WTC11 (cell line): ENCODE measurements around the gene BBOF1.
"Not testable (repeated sequence)": the region's sequence is repeated elsewhere in the genome, so short reads cannot be mapped to it uniquely, and the experiment has no call there.

Experiments
- ELF4 ChIP-seq: sonication (generic); formaldehyde crosslinking; IDR thresholded peaks from 2 replicates; pipeline ENCODE4 v1.8.1; 2022; ENCODE audit warnings: low read depth, mild to moderate bottlenecking, moderate library complexity, missing genetic modification reagents
- ETV6 ChIP-seq: sonication (generic); formaldehyde crosslinking; IDR thresholded peaks from 2 replicates; pipeline ENCODE4 v1.8.1; 2022; ENCODE audit warnings: mild to moderate bottlenecking, missing genetic modification reagents
- NFYB ChIP-seq: sonication (generic); formaldehyde crosslinking; conservative IDR thresholded peaks from 2 replicates; pipeline ENCODE4 v1.8.0; 2022; ENCODE audit warnings: low read depth, missing genetic modification reagents
- SMAD4 ChIP-seq: sonication (generic); formaldehyde crosslinking; IDR thresholded peaks from 2 replicates; pipeline ENCODE4 v1.8.0; 2022; ENCODE audit warnings: mild to moderate bottlenecking, missing genetic modification reagents
- TF ChIP-seq, protein P1 (sequence below): fragments of 200-600 bp; IDR thresholded peaks from 2 replicates; pipeline ENCODE4 v1.8.0; 2022; ENCODE audit warnings: antibody characterized with exemption
- TF ChIP-seq, protein P2 (sequence below): sonication (generic); formaldehyde crosslinking; IDR thresholded peaks from 2 replicates; pipeline ENCODE4 v1.8.1; 2022; ENCODE audit warnings: low read depth, missing genetic modification reagents, borderline replicate concordance
- TF ChIP-seq, protein P3 (sequence below): sonication (generic); formaldehyde crosslinking; conservative IDR thresholded peaks from 2 replicates; pipeline ENCODE4 v1.8.1; 2022; ENCODE audit warnings: mild to moderate bottlenecking, missing genetic modification reagents
- TF ChIP-seq, protein P4 (sequence below): sonication (generic); formaldehyde crosslinking; IDR thresholded peaks from 2 replicates; pipeline ENCODE4 v1.8.0; 2023; ENCODE audit warnings: missing genetic modification reagents, mild to moderate bottlenecking, borderline replicate concordance
- TF ChIP-seq, protein P5 (sequence below): fragments of 250-450 bp; sonication (Bioruptor Pico); IDR thresholded peaks from 2 replicates; pipeline ENCODE4 v1.9.0; 2021; ENCODE audit warnings: mild to moderate bottlenecking
- TF ChIP-seq, protein P6 (sequence below): sonication (generic); formaldehyde crosslinking; IDR thresholded peaks from 2 replicates; pipeline ENCODE4 v1.8.0; 2023; ENCODE audit warnings: missing genetic modification reagents

DNA sequence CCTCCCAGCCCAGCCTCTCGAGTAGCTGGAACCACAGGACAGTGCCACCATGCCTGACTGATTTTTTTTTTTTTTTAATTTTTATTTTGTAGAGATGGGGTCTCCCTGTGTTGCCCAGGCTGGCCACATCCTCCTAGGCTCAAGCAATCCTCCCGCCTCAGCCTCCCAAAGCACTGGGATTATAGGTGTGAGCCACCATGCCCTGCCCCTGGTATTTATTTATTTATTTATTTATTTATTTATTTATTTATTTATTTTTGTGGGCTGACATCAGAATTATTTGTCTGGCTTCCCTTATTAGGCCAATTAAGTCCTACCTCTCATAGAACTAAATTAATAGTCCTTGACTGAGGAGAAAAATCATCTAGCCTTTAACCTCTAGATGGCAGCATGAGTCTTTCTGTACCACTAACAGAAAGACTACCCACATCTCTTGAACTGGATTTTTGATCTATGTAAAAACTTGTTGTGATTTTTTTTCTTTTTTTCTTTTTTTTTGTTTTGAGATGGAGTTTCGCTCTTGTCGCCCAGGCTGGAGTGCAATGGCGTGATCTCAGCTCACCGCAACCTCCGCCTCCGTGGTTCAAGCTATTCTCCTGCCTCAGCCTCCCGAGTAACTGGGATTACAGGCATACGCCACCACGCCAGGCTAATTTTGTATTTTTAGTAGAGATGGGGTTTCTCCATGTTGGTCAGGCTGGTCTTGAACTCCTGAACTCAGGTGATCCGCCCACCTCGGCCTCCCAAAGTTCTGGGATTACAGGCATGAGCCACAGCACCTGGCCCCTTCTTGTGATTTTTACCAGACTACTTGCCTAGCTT lies 92.5 kb downstream of the BBOF1 start:
- TF ChIP-seq, protein P1, sequence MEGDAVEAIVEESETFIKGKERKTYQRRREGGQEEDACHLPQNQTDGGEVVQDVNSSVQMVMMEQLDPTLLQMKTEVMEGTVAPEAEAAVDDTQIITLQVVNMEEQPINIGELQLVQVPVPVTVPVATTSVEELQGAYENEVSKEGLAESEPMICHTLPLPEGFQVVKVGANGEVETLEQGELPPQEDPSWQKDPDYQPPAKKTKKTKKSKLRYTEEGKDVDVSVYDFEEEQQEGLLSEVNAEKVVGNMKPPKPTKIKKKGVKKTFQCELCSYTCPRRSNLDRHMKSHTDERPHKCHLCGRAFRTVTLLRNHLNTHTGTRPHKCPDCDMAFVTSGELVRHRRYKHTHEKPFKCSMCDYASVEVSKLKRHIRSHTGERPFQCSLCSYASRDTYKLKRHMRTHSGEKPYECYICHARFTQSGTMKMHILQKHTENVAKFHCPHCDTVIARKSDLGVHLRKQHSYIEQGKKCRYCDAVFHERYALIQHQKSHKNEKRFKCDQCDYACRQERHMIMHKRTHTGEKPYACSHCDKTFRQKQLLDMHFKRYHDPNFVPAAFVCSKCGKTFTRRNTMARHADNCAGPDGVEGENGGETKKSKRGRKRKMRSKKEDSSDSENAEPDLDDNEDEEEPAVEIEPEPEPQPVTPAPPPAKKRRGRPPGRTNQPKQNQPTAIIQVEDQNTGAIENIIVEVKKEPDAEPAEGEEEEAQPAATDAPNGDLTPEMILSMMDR = not testable (repeated sequence)
- not testable (repeated sequence) for TF ChIP-seq ETV6 (CRISPR knock-in tag); ELF4; SMAD4 (CRISPR knock-in tag); NFYB (CRISPR knock-in tag)
- TF ChIP-seq, protein P2, sequence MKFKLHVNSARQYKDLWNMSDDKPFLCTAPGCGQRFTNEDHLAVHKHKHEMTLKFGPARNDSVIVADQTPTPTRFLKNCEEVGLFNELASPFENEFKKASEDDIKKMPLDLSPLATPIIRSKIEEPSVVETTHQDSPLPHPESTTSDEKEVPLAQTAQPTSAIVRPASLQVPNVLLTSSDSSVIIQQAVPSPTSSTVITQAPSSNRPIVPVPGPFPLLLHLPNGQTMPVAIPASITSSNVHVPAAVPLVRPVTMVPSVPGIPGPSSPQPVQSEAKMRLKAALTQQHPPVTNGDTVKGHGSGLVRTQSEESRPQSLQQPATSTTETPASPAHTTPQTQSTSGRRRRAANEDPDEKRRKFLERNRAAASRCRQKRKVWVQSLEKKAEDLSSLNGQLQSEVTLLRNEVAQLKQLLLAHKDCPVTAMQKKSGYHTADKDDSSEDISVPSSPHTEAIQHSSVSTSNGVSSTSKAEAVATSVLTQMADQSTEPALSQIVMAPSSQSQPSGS (CRISPR knock-in tag) = not testable (repeated sequence)
- TF ChIP-seq, protein P3, sequence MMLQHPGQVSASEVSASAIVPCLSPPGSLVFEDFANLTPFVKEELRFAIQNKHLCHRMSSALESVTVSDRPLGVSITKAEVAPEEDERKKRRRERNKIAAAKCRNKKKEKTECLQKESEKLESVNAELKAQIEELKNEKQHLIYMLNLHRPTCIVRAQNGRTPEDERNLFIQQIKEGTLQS = not testable (repeated sequence)
- TF ChIP-seq, protein P4, sequence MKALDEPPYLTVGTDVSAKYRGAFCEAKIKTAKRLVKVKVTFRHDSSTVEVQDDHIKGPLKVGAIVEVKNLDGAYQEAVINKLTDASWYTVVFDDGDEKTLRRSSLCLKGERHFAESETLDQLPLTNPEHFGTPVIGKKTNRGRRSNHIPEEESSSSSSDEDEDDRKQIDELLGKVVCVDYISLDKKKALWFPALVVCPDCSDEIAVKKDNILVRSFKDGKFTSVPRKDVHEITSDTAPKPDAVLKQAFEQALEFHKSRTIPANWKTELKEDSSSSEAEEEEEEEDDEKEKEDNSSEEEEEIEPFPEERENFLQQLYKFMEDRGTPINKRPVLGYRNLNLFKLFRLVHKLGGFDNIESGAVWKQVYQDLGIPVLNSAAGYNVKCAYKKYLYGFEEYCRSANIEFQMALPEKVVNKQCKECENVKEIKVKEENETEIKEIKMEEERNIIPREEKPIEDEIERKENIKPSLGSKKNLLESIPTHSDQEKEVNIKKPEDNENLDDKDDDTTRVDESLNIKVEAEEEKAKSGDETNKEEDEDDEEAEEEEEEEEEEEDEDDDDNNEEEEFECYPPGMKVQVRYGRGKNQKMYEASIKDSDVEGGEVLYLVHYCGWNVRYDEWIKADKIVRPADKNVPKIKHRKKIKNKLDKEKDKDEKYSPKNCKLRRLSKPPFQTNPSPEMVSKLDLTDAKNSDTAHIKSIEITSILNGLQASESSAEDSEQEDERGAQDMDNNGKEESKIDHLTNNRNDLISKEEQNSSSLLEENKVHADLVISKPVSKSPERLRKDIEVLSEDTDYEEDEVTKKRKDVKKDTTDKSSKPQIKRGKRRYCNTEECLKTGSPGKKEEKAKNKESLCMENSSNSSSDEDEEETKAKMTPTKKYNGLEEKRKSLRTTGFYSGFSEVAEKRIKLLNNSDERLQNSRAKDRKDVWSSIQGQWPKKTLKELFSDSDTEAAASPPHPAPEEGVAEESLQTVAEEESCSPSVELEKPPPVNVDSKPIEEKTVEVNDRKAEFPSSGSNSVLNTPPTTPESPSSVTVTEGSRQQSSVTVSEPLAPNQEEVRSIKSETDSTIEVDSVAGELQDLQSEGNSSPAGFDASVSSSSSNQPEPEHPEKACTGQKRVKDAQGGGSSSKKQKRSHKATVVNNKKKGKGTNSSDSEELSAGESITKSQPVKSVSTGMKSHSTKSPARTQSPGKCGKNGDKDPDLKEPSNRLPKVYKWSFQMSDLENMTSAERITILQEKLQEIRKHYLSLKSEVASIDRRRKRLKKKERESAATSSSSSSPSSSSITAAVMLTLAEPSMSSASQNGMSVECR (CRISPR knock-in tag) = not testable (repeated sequence)
- TF ChIP-seq, protein P5, sequence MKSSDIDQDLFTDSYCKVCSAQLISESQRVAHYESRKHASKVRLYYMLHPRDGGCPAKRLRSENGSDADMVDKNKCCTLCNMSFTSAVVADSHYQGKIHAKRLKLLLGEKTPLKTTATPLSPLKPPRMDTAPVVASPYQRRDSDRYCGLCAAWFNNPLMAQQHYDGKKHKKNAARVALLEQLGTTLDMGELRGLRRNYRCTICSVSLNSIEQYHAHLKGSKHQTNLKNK (CRISPR knock-in tag) = not testable (repeated sequence)
- TF ChIP-seq, protein P6, sequence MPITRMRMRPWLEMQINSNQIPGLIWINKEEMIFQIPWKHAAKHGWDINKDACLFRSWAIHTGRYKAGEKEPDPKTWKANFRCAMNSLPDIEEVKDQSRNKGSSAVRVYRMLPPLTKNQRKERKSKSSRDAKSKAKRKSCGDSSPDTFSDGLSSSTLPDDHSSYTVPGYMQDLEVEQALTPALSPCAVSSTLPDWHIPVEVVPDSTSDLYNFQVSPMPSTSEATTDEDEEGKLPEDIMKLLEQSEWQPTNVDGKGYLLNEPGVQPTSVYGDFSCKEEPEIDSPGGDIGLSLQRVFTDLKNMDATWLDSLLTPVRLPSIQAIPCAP (CRISPR knock-in tag) = not testable (repeated sequence)
